NB4 (cell line): ENCODE measurements around the gene FOSB.

Experiments used
- CTCF ChIP-seq: IDR thresholded peaks from one replicate; pipeline ENCODE4 v1.5.1; 2012; ENCODE audit warnings: low read depth, low read length
- MAX ChIP-seq: IDR thresholded peaks from 2 replicates; pipeline ENCODE4 v1.6.1; 2011; ENCODE audit warnings: low read depth, low read length
- MYC ChIP-seq: IDR thresholded peaks from 2 replicates; pipeline ENCODE4 v1.6.1; 2011; ENCODE audit warnings: low read depth, low read length
- POLR2A ChIP-seq: IDR thresholded peaks from 2 replicates; pipeline ENCODE4 v1.6.1; 2011; ENCODE audit warnings: mild to moderate bottlenecking; ENCODE audit not compliant: insufficient read length; ENCODE audit errors: extremely low read depth

GRCh38 chr19:45471111-45471930 lies 3.5 kb downstream of the FOSB start:
- TF ChIP-seq CTCF (no peak), POLR2A (no peak), MYC (no peak), MAX (no peak)
